Naive B cell (primary cell): ENCODE measurements around the gene CNOT4. TPM values are rescaled to one million over a fixed set of nuclear protein-coding genes. Genes with fewer than 3 reads are reported as not detected.
A peak's percentile ranks its signal among the peaks of the same experiment; 100 is the strongest.

Source experiments
- ATAC-seq, 2 donors: fragments of 150-1000 bp; cut with Tn5 transposase; 2 replicates each; pipeline ENCODE4 v1.10.0; 2021; ENCODE audit warnings: low read depth in 2 of 2, mild to moderate bottlenecking in 2 of 2, moderate library complexity in 2 of 2
- DNase-seq: peaks from one replicate; pipeline ENCODE4 v3.0.0; 2022
- H3K27ac Mint-ChIP-seq, 6 donors: one replicate each; pipeline ENCODE4 v1.8.0; 2020 to 2022; ENCODE audit warnings: mild to moderate bottlenecking in 6 of 6, mixed read lengths in 6 of 6, moderate library complexity in 5 of 6, inconsistent platforms in 2 of 6
- H3K27me3 Mint-ChIP-seq, 3 donors: one replicate each; pipeline ENCODE4 v1.8.0; 2021 to 2022; ENCODE audit warnings: mixed read lengths in 3 of 3, mild to moderate bottlenecking in 1 of 3
- H3K36me3 Mint-ChIP-seq, 2 donors: one replicate each; pipeline ENCODE4 v1.8.0; 2020 to 2022; ENCODE audit warnings: mixed read lengths in 2 of 2, inconsistent platforms in 1 of 2, mild to moderate bottlenecking in 1 of 2
- H3K4me1 Mint-ChIP-seq, 3 donors: one replicate each; pipeline ENCODE4 v1.8.0; 2020 to 2022; ENCODE audit warnings: mixed read lengths in 3 of 3, inconsistent platforms in 1 of 3, mild to moderate bottlenecking in 1 of 3, moderate library complexity in 1 of 3
- H3K4me3 Mint-ChIP-seq, 8 donors: one replicate each; pipeline ENCODE4 v1.8.0; 2020 to 2022; ENCODE audit warnings: mild to moderate bottlenecking in 8 of 8, mixed read lengths in 8 of 8, moderate library complexity in 8 of 8, inconsistent platforms in 2 of 8
- H3K9me3 Mint-ChIP-seq, 7 donors: one replicate each; pipeline ENCODE4 v1.8.0; 2020 to 2022; ENCODE audit warnings: mixed read lengths in 7 of 7, mild to moderate bottlenecking in 5 of 7, inconsistent platforms in 2 of 7, moderate library complexity in 1 of 7
- polyA plus RNA-seq, 6 donors: library from polyadenylated mRNA; unstranded; fragments of 300-500 nt; fragmentation: Illumina TruSeq; gene quantifications; one replicate each; pipeline ENCODE4 v1.2.3, GENCODE V29; 2021; ENCODE audit warnings: low read depth in 6 of 6

CNOT4 gene
- polyA plus RNA-seq, 6 donors from 2014 or later = 15.1 to 23.9 (median 18.5) TPM

- Mint-ChIP-seq H3K4me1 (peaks cover 0 to 4% (median 4%) of the 10 kb centered on the region in 3 donors), H3K36me3 (peaks cover 9 to 13% of the 10 kb centered on the region in 2 donors), H3K27me3 (no peaks in the 10 kb centered on the region), H3K27ac (peak overlapping the region in 1 of 6 donors; percentile 84), H3K9me3 (no peaks in the 10 kb centered on the region), H3K4me3 (no peak overlapping the region)
- ATAC-seq = no peak
- no peak for DNase-seq
These were observed 106.6 kb downstream of the CNOT4 start for GRCh38 chr7:135403302-135403701.

GRCh38 chr7:135397689-135398088 is 112.2 kb downstream of the CNOT4 start:
- ATAC-seq (no peak), DNase-seq (no peak)
- Mint-ChIP-seq H3K27me3 (no peaks in the 10 kb centered on the region), H3K9me3 (no peaks in the 10 kb centered on the region), H3K27ac (peak overlapping the region in 1 of 6 donors; percentile 30), H3K36me3 (peaks cover 14 to 17% of the 10 kb centered on the region in 2 donors), H3K4me3 (no peak overlapping the region), H3K4me1 (peaks cover 2 to 5% (median 4%) of the 10 kb centered on the region in 3 donors)

DNA sequence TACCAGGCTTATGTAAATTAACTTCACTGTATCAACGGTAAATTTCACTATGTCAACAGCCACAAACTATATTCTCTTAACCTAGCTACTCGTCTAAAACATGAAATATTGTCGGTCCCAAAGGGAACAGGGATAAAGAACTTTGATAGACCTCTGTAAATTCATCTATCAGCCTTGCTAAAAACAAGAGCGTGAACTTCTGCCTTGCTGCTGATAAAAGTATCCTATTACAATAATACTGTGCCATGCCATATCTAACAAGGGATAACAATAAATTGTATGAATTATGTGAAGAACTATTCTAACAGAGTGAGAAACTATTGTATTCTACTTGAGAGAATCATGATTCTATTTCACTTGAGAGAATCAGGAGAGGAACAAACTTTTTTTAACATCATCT is 117.2 kb downstream of the CNOT4 start:
- peak overlapping the region in 3 of 6 donors; percentile 36 to 57 (median 47) for H3K27ac Mint-ChIP-seq
- no peak for ATAC-seq
- H3K27me3 Mint-ChIP-seq = no peaks in the 10 kb centered on the region
- peaks cover 14 to 17% of the 10 kb centered on the region in 2 donors for H3K36me3 Mint-ChIP-seq
- H3K9me3 Mint-ChIP-seq = no peaks in the 10 kb centered on the region
- no peak for DNase-seq
- H3K4me3 Mint-ChIP-seq = no peak overlapping the region
- peaks cover 8 to 28% (median 27%) of the 10 kb centered on the region in 3 donors for H3K4me1 Mint-ChIP-seq

DNA sequence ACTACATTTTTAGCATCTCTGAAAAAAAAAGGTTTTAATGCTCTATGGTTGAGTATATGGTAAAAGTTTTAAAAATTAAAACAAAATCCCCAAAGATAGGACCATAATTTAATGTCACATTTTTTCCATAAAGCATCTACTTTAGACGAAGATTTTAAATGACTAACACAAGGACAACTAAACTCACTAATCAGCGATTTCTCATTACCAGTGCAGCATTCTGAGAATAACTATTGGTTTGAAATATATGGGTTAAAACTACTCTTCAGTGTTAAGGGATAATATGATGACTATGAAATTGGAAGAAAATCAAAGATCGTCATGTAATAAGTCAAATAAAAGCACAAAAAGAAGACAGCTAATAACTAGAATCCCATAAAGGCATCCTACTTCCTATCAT is 118.4 kb downstream of the CNOT4 start:
- Mint-ChIP-seq H3K27me3 (no peaks in the 10 kb centered on the region), H3K36me3 (peaks cover 17% of the 10 kb centered on the region in 2 donors), H3K4me3 (peak overlapping the region in 1 of 8 donors; percentile 21), H3K4me1 (peaks cover 8 to 28% (median 27%) of the 10 kb centered on the region in 3 donors), H3K9me3 (no peaks in the 10 kb centered on the region), H3K27ac (peak overlapping the region in 4 of 6 donors; percentile 7 to 92 (median 58))
- DNase-seq (no peak), ATAC-seq (no peak)

DNA sequence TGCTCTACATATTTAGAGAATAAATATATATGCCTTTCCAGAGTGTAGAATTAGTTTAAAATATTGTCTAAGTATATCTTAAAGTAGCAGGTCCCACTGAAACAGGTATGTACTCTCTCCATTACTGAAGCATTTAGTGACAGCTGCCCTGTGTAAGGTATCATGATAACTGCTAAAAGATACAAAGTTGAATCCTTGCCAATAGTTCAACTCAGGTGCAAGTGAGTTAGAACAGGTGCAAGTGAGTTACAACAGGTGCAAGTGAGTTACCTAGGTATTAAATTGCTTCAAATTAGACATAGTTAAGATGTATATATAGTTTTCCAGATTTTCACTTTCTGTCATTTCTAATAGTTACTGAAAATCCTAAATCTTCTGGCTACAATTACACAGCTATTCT is 119.1 kb downstream of the CNOT4 start:
- H3K4me3 Mint-ChIP-seq = peak overlapping the region in 1 of 8 donors; percentile 29
- no peak for ATAC-seq
- DNase-seq = no peak
- no peaks in the 10 kb centered on the region for H3K9me3 Mint-ChIP-seq
- H3K27me3 Mint-ChIP-seq = no peaks in the 10 kb centered on the region
- H3K27ac Mint-ChIP-seq = peak overlapping the region in 4 of 6 donors; percentile 2 to 92 (median 34)
- H3K4me1 Mint-ChIP-seq = peaks cover 8 to 28% (median 27%) of the 10 kb centered on the region in 3 donors
- H3K36me3 Mint-ChIP-seq = peaks cover 16 to 20% of the 10 kb centered on the region in 2 donors

- H3K27ac Mint-ChIP-seq = peak overlapping the region in 3 of 6 donors; percentile 18 to 47 (median 40)
- H3K27me3 Mint-ChIP-seq = no peaks in the 10 kb centered on the region
- no peak for DNase-seq
- no peak for ATAC-seq
- peak overlapping the region in 1 of 8 donors; percentile 36 for H3K4me3 Mint-ChIP-seq
- H3K4me1 Mint-ChIP-seq = peaks cover 4 to 28% (median 23%) of the 10 kb centered on the region in 3 donors
- peaks cover 9 to 16% of the 10 kb centered on the region in 2 donors for H3K36me3 Mint-ChIP-seq
- no peaks in the 10 kb centered on the region for H3K9me3 Mint-ChIP-seq
These were observed 119.9 kb downstream of the CNOT4 start for GRCh38 chr7:135389971-135390370.

GRCh38 chr7:135388616-135389015 is 121.3 kb downstream of the CNOT4 start:
- H3K4me3 Mint-ChIP-seq = no peak overlapping the region
- DNase-seq = no peak
- peaks cover 2 to 5% of the 10 kb centered on the region in 2 donors for H3K36me3 Mint-ChIP-seq
- no peak for ATAC-seq
- H3K27ac Mint-ChIP-seq = peak overlapping the region in 1 of 6 donors; percentile 57
- H3K27me3 Mint-ChIP-seq = no peaks in the 10 kb centered on the region
- peaks cover 4 to 28% (median 23%) of the 10 kb centered on the region in 3 donors for H3K4me1 Mint-ChIP-seq
- H3K9me3 Mint-ChIP-seq = no peaks in the 10 kb centered on the region

- ATAC-seq (no peak), DNase-seq (no peak)
- no peak overlapping the region for H3K4me3 Mint-ChIP-seq
- H3K27me3 Mint-ChIP-seq = no peaks in the 10 kb centered on the region
- H3K27ac Mint-ChIP-seq = no peak overlapping the region
- H3K9me3 Mint-ChIP-seq = no peaks in the 10 kb centered on the region
- peaks cover 4 to 24% (median 17%) of the 10 kb centered on the region in 3 donors for H3K4me1 Mint-ChIP-seq
- H3K36me3 Mint-ChIP-seq = peaks cover 0 to 5% of the 10 kb centered on the region in 2 donors
These were observed 123.1 kb downstream of the CNOT4 start for GRCh38 chr7:135386776-135387175.

- H3K36me3 Mint-ChIP-seq = peaks cover 0 to 5% of the 10 kb centered on the region in 2 donors
- peaks cover under 1 to 18% (median 11%) of the 10 kb centered on the region in 3 donors for H3K4me1 Mint-ChIP-seq
- no peak overlapping the region for H3K4me3 Mint-ChIP-seq
- DNase-seq (no peak), ATAC-seq (no peak)
- H3K27ac Mint-ChIP-seq = peak overlapping the region in 1 of 6 donors; percentile 27
- no peaks in the 10 kb centered on the region for H3K9me3 Mint-ChIP-seq
- H3K27me3 Mint-ChIP-seq = no peaks in the 10 kb centered on the region
These were observed 123.7 kb downstream of the CNOT4 start for GRCh38 chr7:135386181-135386580.

GRCh38 chr7:135385209-135385608 is 124.7 kb downstream of the CNOT4 start:
- peak overlapping the region in 1 of 6 donors; percentile 28 for H3K27ac Mint-ChIP-seq
- H3K9me3 Mint-ChIP-seq = no peaks in the 10 kb centered on the region
- H3K36me3 Mint-ChIP-seq = peaks cover 0 to 5% of the 10 kb centered on the region in 2 donors
- no peaks in the 10 kb centered on the region for H3K27me3 Mint-ChIP-seq
- peaks cover 0 to 8% (median 3%) of the 10 kb centered on the region in 3 donors for H3K4me1 Mint-ChIP-seq
- DNase-seq = no peak
- peak overlapping the region in 1 of 8 donors; percentile 4 for H3K4me3 Mint-ChIP-seq
- ATAC-seq = no peak

DNA sequence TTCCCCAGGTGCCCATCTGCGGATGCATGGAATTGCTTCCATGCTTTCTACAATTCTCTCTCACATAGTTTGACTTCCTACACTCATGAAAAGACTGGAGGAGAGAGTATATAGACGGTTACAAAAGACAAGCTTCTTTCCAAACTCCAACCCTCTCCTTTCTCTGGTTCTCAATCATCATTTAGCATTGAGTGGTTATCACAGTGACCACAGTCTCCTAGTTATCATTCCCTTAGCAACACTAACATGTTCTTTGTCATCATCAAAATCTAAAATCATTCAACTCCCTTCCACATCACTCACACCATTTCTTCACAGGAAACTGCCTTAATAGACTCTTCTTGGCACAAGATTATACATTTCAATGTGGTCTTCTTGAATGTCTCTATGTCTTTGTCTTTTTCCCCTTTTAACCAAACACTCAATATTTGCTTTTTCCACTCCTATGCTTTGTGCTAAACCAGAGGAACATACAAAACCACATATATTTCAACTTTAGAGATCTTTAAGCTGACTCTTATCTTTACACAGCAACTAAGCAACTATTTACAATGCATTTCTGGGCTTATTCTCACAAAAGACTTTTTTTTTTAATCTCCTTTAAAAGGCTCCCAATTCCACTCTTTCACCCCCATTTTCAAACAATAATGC is 126.3 kb downstream of the CNOT4 start:
- H3K9me3 Mint-ChIP-seq = no peaks in the 10 kb centered on the region
- ATAC-seq (no peak), DNase-seq (no peak)
- no peak overlapping the region for H3K4me3 Mint-ChIP-seq
- no peak overlapping the region for H3K27ac Mint-ChIP-seq
- H3K36me3 Mint-ChIP-seq = peaks cover 0 to 5% of the 10 kb centered on the region in 2 donors
- H3K4me1 Mint-ChIP-seq = no peaks in the 10 kb centered on the region
- no peaks in the 10 kb centered on the region for H3K27me3 Mint-ChIP-seq

- H3K4me3 Mint-ChIP-seq = no peak overlapping the region
- no peaks in the 10 kb centered on the region for H3K9me3 Mint-ChIP-seq
- DNase-seq (no peak), ATAC-seq (no peak)
- no peaks in the 10 kb centered on the region for H3K27me3 Mint-ChIP-seq
- H3K27ac Mint-ChIP-seq = no peak overlapping the region
- peaks cover 0 to 5% of the 10 kb centered on the region in 2 donors for H3K36me3 Mint-ChIP-seq
- no peaks in the 10 kb centered on the region for H3K4me1 Mint-ChIP-seq
These were observed 127.7 kb downstream of the CNOT4 start for GRCh38 chr7:135382173-135382572.

- Mint-ChIP-seq H3K4me3 (no peak overlapping the region), H3K27me3 (no peaks in the 10 kb centered on the region), H3K4me1 (no peaks in the 10 kb centered on the region), H3K27ac (no peak overlapping the region), H3K9me3 (no peaks in the 10 kb centered on the region), H3K36me3 (peaks cover 0 to under 1% of the 10 kb centered on the region in 2 donors)
- ATAC-seq = no peak
- no peak for DNase-seq
These were observed 128.5 kb downstream of the CNOT4 start for GRCh38 chr7:135381369-135381768.

- Mint-ChIP-seq H3K27me3 (no peaks in the 10 kb centered on the region), H3K9me3 (no peaks in the 10 kb centered on the region), H3K4me3 (no peak overlapping the region), H3K4me1 (peaks cover 0 to 3% (median 0%) of the 10 kb centered on the region in 3 donors), H3K27ac (no peak overlapping the region), H3K36me3 (no peaks in the 10 kb centered on the region)
- ATAC-seq (no peak), DNase-seq (no peak)
These were observed 129.6 kb downstream of the CNOT4 start for GRCh38 chr7:135380351-135380750.
